GM10266 (cell line): ENCODE results near the gene PCSK9.

ENCODE experiments used
- DNase-seq: peaks from one replicate; pipeline ENCODE4 v3.0.0; 2012; ENCODE audit errors: extremely low spot score
- TF ChIP-seq, protein P1 (sequence below): IDR thresholded peaks from 2 replicates; pipeline ENCODE4 v1.5.1; 2012; ENCODE audit warnings: mild to moderate bottlenecking, low read depth; ENCODE audit not compliant: control insufficient read depth, insufficient read depth; ENCODE audit errors: missing control alignments

PCSK9 gene

DNA sequence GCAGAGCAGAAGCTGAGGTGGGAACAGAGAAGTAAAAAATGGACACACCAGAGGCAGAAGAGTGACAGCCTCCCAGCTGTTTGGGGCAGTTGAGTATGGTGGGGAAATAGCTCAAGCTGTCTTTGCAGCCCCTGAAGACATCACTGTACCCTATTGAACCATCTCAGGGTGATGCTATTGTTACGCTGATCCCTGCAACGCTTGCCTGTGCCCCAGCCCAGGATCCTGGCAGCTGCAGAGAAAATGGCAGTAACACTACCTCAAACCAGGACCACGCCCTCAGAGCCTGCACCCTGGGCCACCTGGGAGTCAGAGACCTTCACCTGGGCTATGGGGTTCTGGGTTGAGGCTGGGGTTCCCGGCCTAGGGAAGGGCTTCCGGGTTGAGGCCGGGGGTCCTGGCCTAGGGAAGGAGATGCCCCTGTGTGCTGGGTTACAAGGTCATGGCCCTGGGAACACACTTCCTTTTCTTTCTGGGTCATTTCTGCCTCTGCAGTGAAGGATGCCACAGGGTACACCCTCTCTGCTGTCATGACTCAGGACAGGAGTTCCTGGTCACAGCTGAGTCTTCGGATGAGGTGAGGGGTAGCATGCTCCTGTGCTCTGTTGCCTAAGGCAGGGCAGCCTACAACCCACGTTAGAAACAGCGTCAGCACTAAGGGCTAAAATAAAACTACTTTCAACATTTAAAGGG, 29.0 kb upstream of the PCSK9 start:
- TF ChIP-seq, protein P1, sequence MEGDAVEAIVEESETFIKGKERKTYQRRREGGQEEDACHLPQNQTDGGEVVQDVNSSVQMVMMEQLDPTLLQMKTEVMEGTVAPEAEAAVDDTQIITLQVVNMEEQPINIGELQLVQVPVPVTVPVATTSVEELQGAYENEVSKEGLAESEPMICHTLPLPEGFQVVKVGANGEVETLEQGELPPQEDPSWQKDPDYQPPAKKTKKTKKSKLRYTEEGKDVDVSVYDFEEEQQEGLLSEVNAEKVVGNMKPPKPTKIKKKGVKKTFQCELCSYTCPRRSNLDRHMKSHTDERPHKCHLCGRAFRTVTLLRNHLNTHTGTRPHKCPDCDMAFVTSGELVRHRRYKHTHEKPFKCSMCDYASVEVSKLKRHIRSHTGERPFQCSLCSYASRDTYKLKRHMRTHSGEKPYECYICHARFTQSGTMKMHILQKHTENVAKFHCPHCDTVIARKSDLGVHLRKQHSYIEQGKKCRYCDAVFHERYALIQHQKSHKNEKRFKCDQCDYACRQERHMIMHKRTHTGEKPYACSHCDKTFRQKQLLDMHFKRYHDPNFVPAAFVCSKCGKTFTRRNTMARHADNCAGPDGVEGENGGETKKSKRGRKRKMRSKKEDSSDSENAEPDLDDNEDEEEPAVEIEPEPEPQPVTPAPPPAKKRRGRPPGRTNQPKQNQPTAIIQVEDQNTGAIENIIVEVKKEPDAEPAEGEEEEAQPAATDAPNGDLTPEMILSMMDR, result no peak
- DNase-seq, result no peak

DNA sequence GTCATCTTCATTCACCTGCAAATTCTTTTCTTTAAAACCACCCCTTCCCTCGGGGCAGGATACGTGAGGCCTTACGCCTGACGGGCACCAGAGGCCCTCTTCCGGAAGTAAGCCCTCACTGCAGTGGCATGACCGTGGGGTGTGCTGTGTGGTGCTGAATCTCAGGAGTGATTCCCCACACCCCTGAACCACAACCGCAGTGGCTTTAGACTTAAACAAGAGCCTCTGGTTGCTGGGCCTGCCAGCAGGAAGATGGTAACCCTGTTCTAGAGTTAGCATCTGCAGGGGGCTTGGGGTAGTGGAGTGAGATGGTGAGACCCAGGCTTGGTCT, 28.5 kb upstream of the PCSK9 start:
- DNase-seq, result no peak
- TF ChIP-seq, protein P1, result no peak

DNA sequence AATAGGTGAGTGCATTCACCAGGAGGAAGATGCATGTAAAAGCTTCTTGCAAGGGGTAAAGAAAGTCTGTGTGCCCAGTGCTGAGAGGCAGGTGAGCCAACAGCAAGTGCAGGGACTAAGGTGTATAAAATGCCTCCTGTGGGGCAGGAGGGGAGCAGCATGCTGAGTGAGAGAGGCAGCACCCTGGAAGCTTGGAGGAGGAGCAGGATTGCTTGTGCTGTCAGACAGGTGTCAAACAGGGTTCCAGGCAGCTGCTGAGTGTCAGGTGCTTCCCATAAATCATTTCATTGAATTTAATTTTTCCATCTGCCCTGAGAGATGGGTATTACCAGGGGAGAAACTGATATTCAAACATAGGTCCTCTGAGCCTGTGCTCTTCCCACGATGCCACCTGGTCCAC, 26.7 kb upstream of the PCSK9 start:
- no peak for DNase-seq

GRCh38 chr1:55015123-55015522, 24.2 kb upstream of the PCSK9 start:
- TF ChIP-seq, protein P1, result no peak
- DNase-seq, result no peak

More for the DNA sequence above, 26.7 kb upstream of the PCSK9 start:
- TF ChIP-seq, protein P1, result no peak

DNA sequence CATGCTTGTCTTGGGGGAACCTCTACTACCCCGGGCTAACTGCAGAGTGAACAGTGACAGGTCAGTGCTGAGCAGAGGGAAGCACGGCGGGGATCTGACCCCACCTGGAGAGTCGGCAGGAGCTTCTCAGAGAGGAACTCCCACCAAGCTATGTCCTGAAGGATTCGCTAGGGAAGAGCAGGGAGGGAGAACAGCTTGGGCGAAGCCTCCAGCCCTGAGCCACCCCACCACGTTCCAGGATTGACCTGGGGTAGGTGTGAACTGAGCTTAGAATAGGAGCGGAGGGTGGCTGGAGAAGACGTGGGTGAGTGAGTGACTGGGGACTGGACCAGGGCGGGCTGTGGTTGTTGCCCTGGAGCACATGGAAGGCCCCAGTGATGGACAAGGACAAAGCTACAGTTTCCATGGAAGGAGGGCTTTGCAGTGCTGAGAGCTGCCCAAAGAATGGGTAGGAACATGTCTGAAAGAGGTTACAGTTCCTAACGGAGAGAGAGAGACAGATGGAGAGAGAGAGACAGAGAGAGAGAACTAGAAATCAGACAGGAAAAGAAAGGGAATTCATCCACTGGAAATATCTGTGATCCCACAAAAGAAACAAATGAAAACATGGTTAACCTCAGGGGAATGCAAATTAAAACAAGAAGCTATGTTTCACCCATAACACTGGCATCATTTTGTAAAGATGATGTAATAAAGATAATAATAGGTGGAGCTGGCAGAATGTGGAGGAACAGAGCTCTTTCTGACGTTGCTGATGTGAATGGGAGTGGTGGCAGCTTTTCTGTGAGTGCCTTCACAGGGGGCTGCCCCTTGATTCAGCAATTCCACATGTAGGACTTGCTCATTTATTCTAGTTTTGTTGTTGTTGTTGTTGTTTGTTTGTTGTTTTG, 23.4 kb upstream of the PCSK9 start:
- TF ChIP-seq, protein P1, result no peak
- no peak for DNase-seq

DNA sequence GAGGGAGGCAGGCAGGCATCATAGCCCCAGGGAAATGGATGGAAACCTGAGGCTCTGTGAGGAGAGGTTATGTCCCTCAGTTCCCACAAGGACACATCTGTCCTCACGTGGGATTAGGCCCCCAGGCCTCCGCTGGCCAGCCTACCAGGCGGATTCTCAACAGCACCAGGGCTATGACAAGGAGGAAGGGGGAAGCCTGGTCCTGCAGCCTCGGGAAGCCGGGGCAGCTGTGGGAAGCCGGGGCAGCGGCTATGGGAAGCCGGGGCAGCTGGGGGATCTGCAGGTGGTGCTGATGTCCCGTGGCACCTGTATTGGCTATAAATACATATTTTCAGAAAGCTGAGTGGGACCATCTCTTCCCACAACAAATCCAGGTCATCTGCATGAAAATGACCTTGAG, 21.0 kb upstream of the PCSK9 start:
- TF ChIP-seq, protein P1, result no peak
- DNase-seq, result no peak
